GM21825 (cell line): ENCODE measurements around the gene EXOC3.

Source experiments
- ATAC-seq: cut with Tn5 transposase; IDR thresholded peaks from one replicate; pipeline ENCODE4 v1.9.1; 2021; ENCODE audit warnings: mild to moderate bottlenecking, moderate library complexity; ENCODE audit not compliant: unreplicated experiment

EXOC3 gene

DNA sequence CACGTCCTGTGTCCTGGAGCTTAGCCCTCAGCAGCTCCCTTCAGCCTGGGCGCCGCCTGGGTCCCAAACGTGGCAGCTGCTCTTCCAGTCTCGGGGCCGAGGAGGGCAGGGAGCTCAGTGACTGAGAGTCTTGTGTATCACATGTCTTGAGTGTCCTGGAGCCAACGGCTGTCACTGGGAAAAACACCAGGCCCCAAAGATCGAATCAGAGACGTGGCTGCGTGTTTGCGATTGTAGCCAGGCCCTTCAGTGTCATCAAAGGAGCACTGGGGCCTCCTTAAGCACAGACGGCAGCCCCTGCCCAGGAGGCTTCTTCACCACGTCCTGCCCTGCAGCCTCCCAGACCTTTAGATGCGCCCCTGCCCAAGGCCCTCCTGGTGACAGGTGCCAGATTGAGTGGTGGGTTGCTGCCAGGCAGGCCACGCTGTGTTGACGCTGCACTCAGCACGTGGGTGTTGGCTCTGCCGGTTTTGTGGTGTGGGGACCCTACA is 5.7 kb upstream of the EXOC3 start:
- ATAC-seq, result no peak

GRCh38 chr5:438481-438981 is 4.4 kb upstream of the EXOC3 start:
- no peak for ATAC-seq

- no peak for ATAC-seq
Observed at GRCh38 chr5:439181-439580, 3.8 kb upstream of the EXOC3 start.

DNA sequence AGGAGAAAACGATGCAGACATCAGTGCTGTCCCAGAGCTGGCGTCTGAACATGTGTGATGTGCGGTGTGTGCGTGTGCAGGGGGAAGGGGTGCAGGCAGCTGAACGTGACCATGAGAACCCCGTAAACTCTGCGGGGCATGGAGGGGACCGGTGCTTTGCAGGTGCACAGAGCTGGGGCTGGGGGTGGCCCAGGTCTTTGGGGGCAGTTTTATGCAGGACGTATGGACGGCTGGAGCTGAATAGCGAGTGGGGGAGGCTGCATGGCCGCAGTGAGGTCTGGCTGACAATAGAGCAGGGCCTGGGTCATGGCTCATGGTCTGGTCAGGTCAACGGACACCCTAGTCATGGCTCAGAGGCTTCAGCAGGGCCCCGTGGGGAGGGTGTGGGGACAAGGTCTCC is 3.3 kb upstream of the EXOC3 start:
- no peak for ATAC-seq

DNA sequence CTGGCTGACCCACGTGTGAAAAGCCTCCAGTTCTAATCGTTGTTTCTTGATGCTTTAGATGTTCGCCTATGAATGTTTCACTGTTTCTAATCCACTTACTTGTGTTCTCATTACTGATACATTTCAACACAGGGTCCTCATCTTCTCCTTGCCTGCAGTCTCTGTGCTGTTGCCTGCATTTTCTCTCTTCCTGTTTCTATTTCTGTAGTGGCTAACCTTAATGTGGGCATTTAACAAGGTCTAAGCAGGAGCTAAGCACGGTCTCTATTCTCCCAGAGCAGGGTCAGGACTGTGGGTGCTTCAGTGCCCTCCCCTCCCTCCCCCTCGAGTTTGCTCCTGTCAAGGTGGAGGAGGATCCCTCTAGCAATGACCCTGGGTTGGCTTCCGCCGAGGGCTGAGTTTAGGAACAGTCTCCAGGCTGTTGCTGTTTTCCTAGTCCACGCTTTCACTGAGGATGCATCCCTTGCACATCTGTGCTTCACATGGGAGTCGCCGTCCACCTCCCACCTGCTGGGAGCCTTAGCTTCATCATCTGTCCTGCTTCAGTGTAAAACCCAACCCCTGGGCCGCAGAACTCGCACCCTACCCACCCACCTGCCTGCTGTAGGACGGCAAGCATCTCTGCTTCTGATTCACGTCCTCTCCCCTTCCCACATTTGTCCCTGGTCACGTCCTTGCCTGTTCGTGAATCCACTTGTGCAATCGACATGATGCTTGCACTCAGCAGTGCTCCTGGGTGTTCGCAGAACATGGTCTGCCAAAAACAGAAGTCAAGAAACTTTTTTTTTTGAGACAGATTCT is 2.4 kb upstream of the EXOC3 start:
- no peak for ATAC-seq

DNA sequence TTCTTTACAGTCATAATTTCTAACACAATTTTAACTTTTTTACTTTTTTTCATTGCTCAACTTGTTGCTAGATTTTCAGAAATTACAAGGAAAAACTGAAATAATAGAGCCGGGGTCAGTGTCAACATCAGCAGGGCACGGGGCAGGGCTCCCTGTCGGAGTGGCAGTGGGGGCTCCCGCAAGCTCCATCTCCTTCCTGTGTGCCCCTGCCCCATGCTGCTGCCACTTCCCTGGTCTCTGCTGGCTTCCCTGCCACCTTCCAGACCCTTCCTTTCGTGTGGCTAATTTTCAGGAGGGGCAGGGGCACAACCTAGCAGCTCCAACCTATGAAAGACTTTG is 1.0 kb upstream of the EXOC3 start:
- no peak for ATAC-seq

GRCh38 chr5:443239-444151 is 519 bp downstream of the EXOC3 start:
- ATAC-seq, result peak; percentile 7

- ATAC-seq, result no peak
Observed at GRCh38 chr5:444226-444625, 1.2 kb downstream of the EXOC3 start.

GRCh38 chr5:445591-445990 is 2.6 kb downstream of the EXOC3 start:
- no peak for ATAC-seq

GRCh38 chr5:446066-446882 is 3.3 kb downstream of the EXOC3 start:
- no peak for ATAC-seq

GRCh38 chr5:446883-447263 is 3.9 kb downstream of the EXOC3 start:
- ATAC-seq, result no peak

GRCh38 chr5:447501-447900 is 4.5 kb downstream of the EXOC3 start:
- ATAC-seq, result no peak

DNA sequence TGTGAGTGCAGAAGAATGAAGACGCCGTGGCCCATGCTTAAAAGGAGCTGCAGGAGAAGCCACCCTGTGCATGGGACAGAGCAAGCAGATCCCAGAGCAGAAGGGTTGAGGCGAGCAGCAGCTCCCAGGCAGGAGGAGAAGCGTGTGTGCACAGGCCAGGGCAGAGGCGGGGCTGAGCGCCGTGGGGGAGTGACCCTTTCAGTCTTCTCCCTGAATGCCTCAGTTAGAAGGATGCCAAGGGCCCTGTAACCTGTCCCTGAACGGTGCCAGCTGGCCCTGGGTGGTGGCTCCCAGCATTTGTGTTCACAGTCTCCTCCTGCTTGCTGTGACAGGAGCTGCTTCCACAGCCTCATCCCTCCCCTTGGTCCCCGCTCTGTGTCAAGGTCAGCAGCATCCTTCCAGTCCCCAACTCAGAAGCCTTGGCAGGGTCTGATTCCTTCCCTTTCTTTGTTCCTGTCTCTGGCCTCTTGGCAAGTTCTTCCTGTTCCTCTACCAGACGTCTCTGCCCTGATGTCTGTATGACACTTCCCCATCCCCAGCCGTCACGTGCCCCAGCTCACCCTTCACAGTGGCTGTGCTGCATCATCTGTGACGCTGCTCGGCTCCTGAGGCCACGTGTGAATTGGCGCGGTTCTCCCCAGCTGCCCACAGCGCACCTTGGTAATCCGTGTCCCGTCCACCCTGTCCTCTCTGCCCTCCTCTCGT is 5.2 kb downstream of the EXOC3 start:
- ATAC-seq, result no peak

- no peak for ATAC-seq
Observed at GRCh38 chr5:448766-449090, 5.8 kb downstream of the EXOC3 start.

DNA sequence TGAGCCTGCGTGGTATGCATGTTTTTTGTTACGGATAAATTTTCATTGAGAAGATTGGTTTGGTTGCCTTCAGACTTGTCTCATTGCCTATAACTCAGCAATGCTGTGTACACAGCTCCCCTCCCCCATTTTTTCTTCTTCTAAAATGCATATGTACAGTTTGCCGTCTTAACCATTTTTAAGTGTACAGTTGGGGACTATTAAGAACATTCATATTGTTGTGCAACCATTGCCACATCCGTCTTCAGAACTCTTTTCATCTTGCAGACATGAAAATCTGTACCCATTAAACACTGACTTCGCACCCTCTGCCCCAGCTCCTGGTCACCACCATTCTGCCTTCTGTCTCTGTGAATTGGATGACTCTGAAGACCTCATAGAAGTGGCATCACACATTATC is 6.2 kb downstream of the EXOC3 start:
- no peak for ATAC-seq

DNA sequence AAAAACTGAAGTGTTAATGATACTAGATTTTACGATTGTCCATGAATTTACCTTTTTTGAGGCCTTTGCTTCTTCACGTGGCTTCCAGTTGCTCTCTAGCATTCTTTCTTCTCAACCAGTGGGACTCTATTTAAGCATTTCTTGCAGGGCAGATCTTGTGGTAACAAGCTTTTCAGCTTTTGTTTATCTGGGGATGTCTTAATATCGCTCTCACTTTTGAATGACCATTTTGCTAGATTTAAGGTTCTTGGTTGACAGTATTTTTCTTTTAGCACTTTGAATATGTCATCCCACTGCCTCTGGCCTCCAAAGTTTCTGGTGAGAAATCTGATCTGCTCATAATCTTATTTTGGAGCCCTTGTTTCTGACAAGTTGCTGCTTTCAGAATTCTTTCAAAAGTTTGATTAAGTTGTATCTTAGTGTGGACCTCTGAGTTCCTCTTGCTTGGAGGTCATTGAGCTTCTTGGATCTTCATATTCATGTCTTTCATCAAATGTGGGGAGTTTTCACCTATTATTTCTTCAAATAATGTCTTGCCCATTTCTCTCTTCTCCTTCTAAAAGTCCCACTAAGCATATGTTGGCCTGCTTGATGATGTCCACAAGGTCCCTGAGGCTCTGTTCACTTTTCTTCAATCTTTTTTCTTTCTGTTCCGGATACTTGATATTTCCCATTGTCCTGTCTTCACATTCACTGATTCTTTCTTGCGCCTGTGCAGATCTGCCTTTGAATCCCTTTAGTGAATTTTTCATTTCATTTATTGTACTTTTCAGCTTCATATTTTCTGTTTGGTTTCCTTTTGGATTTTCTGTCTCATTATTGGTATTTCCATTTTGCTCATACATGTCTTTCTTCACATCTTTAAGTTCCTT is 8.8 kb downstream of the EXOC3 start:
- no peak for ATAC-seq

- no peak for ATAC-seq
Observed at GRCh38 chr5:452978-453710, 10.2 kb downstream of the EXOC3 start.

DNA sequence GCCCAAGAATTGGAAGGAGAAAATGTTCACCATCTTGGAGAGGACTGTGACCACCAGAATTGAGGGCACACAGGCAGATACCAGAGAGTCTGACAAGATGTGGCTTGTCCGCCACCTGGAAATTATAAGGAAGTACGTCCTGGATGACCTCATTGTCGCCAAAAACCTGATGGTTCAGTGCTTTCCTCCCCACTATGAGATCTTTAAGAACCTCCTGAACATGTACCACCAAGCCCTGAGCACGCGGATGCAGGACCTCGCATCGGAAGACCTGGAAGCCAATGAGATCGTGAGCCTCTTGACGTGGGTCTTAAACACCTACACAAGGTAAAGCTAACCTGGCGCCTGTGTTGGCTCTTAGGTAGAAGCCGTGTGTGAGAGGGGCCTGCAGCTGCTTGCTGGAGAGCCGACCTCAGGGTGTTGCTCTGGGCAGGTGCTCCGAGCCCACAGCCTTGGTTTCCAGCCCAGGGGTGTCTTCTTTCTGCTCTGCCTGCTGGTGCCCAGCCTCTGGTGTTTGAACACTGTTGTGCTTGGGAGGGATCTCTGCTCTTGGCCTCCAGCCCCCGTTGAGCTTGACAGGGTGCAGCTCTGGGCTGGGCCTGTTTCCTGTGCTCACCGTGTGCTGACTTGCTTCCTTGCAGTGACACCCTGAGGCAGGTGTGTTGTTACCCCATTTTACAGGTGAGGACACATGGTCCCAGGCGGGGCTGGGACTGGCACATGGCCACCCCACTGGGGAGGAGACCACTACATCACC is 10.9 kb downstream of the EXOC3 start:
- no peak for ATAC-seq
